Measurements from ENCODE around the gene BCAS4.

- TF ChIP-seq CEBPB (IDR thresholded peaks at IDR 0.05) (no peak), MAX (IDR thresholded peaks at IDR 0.05) (no peak), ZBTB7A (IDR thresholded peaks at IDR 0.05; ENCODE audit: low read depth) (no peak), RAD21 (IDR thresholded peaks at IDR 0.05; ENCODE audit: low read depth) (no peak)
Observed at GRCh38 chr20:50916934-50917333, 122.1 kb downstream of the BCAS4 start.

Data from Ishikawa (cell line).